Mucosa of descending colon (tissue), 3 donors: ENCODE data around the gene MC4R. TPM values are rescaled to one million over a fixed set of nuclear protein-coding genes. Genes with fewer than 3 reads are reported as not detected.

Experiments used
- ATAC-seq: fragments of 200-7000 bp; cut with Tn5 transposase; one replicate; pipeline ENCODE4 v1.9.1; 2020; ENCODE audit warnings: mild to moderate bottlenecking, moderate library complexity
- DNase-seq, 3 donors: peaks; one replicate each; pipeline ENCODE4 v3.0.0-alpha.2; 2020
- H3K36me3 ChIP-seq: fragments of 200-600 bp; one replicate; pipeline ENCODE4 v1.8.0; 2021; ENCODE audit warnings: low read depth, mild to moderate bottlenecking
- H3K4me1 ChIP-seq: fragments of 200-600 bp; one replicate; pipeline ENCODE4 v1.8.0; 2021; ENCODE audit warnings: low read depth, mild to moderate bottlenecking
- H3K4me3 ChIP-seq: fragments of 200-600 bp; one replicate; pipeline ENCODE4 v1.8.0; 2021; ENCODE audit warnings: mild to moderate bottlenecking
- H3K9me3 ChIP-seq: fragments of 200-600 bp; one replicate; pipeline ENCODE4 v1.8.0; 2021; ENCODE audit warnings: mild to moderate bottlenecking
- CTCF ChIP-seq: fragments of 200-600 bp; IDR thresholded peaks from one replicate; pipeline ENCODE4 v1.8.0; 2022; ENCODE audit warnings: antibody characterized with exemption, mild to moderate bottlenecking
- intact Hi-C, 2 donors: fragments of 100-400 bp; cut with DNase I in 1 of 2; cut with micrococcal nuclease in 1 of 2; formaldehyde crosslinking; loops; one replicate each; pipeline versions ENCODE4 v1.11.0 to v1.11.1; 2022; cut with DNase I, micrococcal nuclease
- total RNA-seq, 3 donors: library from RNA; stranded (reverse); fragmentation: NEBNext Ultra II Directional in 2 of 3; extraction: Animal tissue kit (Norgen Biotek cat#: 25700) in 2 of 3; gene quantifications; one replicate each; pipeline versions ENCODE4 v1.2.1 to v1.2.4, GENCODE V29; 2021 to 2023
- donor health status: DM: no; HTN: no; CAD: no; lungs with moderate emphysema.
- donor health status: DM: no; HTN: no; CAD: no.
- donor health status: DM: no; HTN: yes; CAD: no.

The MC4R gene
- total RNA-seq, 3 donors from 2014 or later: not detected

- intact Hi-C loops: no loop called here
- no peak for DNase-seq
- no peak for ATAC-seq
- Histone ChIP-seq H3K4me1 (no peaks in the 10 kb centered on the region), H3K9me3 (no peaks in the 10 kb centered on the region), H3K36me3 (no peaks in the 10 kb centered on the region), H3K4me3 (no peak overlapping the region)
- no peak for TF ChIP-seq CTCF
Measured at GRCh38 chr18:60406721-60407120, 34.1 kb upstream of the MC4R start.

- TF ChIP-seq CTCF: no peak
- H3K4me1 ChIP-seq: no peaks in the 10 kb centered on the region
- DNase-seq: no peak
- H3K9me3 ChIP-seq: no peaks in the 10 kb centered on the region
- intact Hi-C loops: no loop called here
- no peak overlapping the region for H3K4me3 ChIP-seq
- no peaks in the 10 kb centered on the region for H3K36me3 ChIP-seq
- no peak for ATAC-seq
Measured at GRCh38 chr18:60404486-60405085, 32.0 kb upstream of the MC4R start.

- DNase-seq (no peak), ATAC-seq (no peak)
- Histone ChIP-seq H3K4me1 (no peaks in the 10 kb centered on the region), H3K4me3 (no peak overlapping the region), H3K36me3 (no peaks in the 10 kb centered on the region), H3K9me3 (no peaks in the 10 kb centered on the region)
- intact Hi-C loops: no loop called here
- no peak for TF ChIP-seq CTCF
Measured at GRCh38 chr18:60401346-60401745, 28.8 kb upstream of the MC4R start.

GRCh38 chr18:60391571-60392226 lies 19.1 kb upstream of the MC4R start:
- H3K9me3 ChIP-seq: no peaks in the 10 kb centered on the region
- no peak for DNase-seq
- H3K36me3 ChIP-seq: no peaks in the 10 kb centered on the region
- no peak overlapping the region for H3K4me3 ChIP-seq
- intact Hi-C loops: no loop called here
- no peak for TF ChIP-seq CTCF
- no peak for ATAC-seq
- no peaks in the 10 kb centered on the region for H3K4me1 ChIP-seq

- intact Hi-C loops: no loop called here
- no peaks in the 10 kb centered on the region for H3K9me3 ChIP-seq
- no peak overlapping the region for H3K4me3 ChIP-seq
- no peaks in the 10 kb centered on the region for H3K4me1 ChIP-seq
- H3K36me3 ChIP-seq: no peaks in the 10 kb centered on the region
- DNase-seq (no peak), ATAC-seq (no peak)
- TF ChIP-seq CTCF: no peak
Measured at GRCh38 chr18:60389314-60389713, 16.7 kb upstream of the MC4R start.
